ENCODE results near the gene GRM4. TPM values are rescaled to one million over a fixed set of nuclear protein-coding genes. Genes with fewer than 3 reads are reported as not detected.

The GRM4 gene
- total and polyA plus RNA-seq, 12 donors = not detected

- H3K27ac ChIP-seq = no peak overlapping the region
- no peaks in the 10 kb centered on the region for H3K36me3 ChIP-seq
- intact Hi-C loops (cut with DNase I) = no loop called here
- TF ChIP-seq, protein P1, sequence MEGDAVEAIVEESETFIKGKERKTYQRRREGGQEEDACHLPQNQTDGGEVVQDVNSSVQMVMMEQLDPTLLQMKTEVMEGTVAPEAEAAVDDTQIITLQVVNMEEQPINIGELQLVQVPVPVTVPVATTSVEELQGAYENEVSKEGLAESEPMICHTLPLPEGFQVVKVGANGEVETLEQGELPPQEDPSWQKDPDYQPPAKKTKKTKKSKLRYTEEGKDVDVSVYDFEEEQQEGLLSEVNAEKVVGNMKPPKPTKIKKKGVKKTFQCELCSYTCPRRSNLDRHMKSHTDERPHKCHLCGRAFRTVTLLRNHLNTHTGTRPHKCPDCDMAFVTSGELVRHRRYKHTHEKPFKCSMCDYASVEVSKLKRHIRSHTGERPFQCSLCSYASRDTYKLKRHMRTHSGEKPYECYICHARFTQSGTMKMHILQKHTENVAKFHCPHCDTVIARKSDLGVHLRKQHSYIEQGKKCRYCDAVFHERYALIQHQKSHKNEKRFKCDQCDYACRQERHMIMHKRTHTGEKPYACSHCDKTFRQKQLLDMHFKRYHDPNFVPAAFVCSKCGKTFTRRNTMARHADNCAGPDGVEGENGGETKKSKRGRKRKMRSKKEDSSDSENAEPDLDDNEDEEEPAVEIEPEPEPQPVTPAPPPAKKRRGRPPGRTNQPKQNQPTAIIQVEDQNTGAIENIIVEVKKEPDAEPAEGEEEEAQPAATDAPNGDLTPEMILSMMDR (IDR thresholded peaks at IDR 0.05) = no peak
- DNase-seq = no peak
- 63 to 64% methylated on average over 5 of the region's 5 CpGs for WGBS, 2 donors
- H3K4me1 ChIP-seq = peaks cover 0 to 4% (median 0%) of the 10 kb centered on the region in 9 donors
- H3K27me3 ChIP-seq = peaks cover 0 to 62% (median 42%) of the 10 kb centered on the region in 7 donors
- no peak for ATAC-seq
- peaks cover 0 to 11% (median 3%) of the 10 kb centered on the region in 11 donors for H3K9me3 ChIP-seq
- H3K4me3 ChIP-seq = no peak overlapping the region
These were observed 149.8 kb downstream of the GRM4 start for GRCh38 chr6:33996120-33996475.

- peaks cover 0 to 11% (median 3%) of the 10 kb centered on the region in 11 donors for H3K9me3 ChIP-seq
- peaks cover 0 to 65% (median 44%) of the 10 kb centered on the region in 7 donors for H3K27me3 ChIP-seq
- 49 to 55% methylated on average over 9 of the region's 9 CpGs for WGBS, 2 donors
These were observed 150.4 kb downstream of the GRM4 start for GRCh38 chr6:33995309-33996119.

DNA sequence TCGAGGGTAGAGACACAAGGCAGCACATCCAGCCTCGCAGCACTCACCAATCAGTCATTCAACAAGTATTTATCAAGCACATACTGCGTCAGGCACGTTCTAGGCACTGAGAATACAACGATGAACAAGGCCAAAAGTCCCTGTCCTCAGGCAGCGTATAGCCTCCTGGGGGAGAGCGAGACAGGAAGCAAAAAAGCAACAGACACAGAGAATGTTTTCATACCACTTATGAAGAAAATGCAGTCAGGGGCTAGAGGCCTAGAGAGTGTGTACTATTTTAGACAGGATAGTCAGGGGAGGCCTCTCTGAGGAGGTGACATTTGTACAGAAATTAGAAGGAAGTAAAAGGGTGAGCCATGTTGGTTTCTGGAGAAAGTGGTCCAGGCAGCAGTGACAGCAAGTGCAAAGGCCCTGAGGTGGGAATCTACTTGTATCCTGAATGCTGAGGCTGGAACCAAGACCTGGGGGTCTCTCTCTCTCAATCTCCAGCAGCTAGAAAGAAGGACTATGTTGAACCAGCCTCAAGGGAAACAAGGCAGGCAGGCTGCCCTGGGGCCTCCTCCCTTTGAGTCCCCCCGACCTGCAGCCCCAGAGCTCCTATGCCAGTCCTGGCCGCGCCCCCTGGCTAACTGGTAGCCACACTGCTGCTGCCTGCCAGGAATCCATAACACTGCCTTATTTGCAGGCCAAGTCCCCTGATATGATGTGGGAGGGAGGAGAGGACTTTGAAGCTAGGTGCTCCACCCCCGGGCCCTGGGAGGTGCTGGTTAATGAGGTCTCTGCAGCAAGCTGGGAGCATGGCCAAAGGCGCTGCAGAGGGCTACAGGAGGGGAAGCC is 151.2 kb downstream of the GRM4 start:
- TF ChIP-seq, protein P1 (IDR thresholded peaks at IDR 0.05) = no peak
- Histone ChIP-seq H3K9me3 (peaks cover 0 to 11% (median 3%) of the 10 kb centered on the region in 11 donors), H3K36me3 (no peaks in the 10 kb centered on the region), H3K27ac (no peak overlapping the region), H3K4me1 (peaks cover 0 to 4% (median 0%) of the 10 kb centered on the region in 9 donors), H3K27me3 (peaks cover 0 to 61% (median 42%) of the 10 kb centered on the region in 7 donors), H3K4me3 (no peak overlapping the region)
- no peak for ATAC-seq
- intact Hi-C loops (cut with DNase I) = no loop called here
- 79 to 80% methylated on average over 12 of the region's 12 CpGs for WGBS, 2 donors
- no peak for DNase-seq

More at GRCh38 chr6:33995309-33996119, 150.4 kb downstream of the GRM4 start:
- H3K4me3 ChIP-seq = no peak overlapping the region
- H3K4me1 ChIP-seq = peaks cover 0 to 4% (median 0%) of the 10 kb centered on the region in 9 donors
- intact Hi-C loops (cut with DNase I) = no loop called here
- TF ChIP-seq, protein P1 (IDR thresholded peaks at IDR 0.05) = no peak
- H3K27ac ChIP-seq = no peak overlapping the region
- DNase-seq = no peak
- H3K36me3 ChIP-seq = no peaks in the 10 kb centered on the region
- no peak for ATAC-seq

All from heart right ventricle (tissue), 16 donors.